Effector CD8-positive, alpha-beta T cell (primary cell): ENCODE results near the gene MINDY3.

Source experiments
- DNase-seq: peaks from one replicate; lab custom pipeline; 2025; lab: John Stamatoyannopoulos, UW

The MINDY3 gene

DNA sequence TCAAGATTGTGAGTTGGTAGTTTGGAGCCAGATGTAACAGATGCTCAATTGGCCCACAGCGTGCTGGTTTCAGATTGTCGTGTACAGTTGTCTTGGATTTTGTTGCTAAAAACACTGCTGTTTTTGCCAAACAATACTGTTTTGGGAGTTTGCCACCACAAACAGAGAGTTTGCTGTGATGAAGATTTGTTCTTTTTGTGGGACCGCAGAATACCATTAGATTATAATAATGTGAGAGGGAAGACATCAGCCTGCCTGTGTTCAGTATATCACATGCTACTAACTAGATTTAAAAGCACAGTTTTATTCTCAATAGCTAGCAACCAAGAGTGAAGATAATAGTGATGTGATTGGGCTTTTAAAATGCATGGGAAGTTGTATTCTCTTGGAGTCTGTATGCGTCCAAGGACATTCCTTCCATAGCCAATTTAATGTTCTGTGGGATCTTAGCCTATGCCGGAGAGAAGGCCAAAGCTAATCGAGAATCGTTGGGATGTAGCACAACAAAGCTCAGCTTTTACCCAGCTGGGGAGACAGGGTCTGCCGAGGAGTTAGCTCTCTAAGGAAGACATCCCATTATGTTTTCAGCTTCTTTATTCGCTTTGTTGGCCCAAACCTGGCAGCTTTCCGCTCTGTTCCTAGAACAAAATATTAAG is 121.9 kb downstream of the MINDY3 start:
- DNase-seq, result no peak

DNA sequence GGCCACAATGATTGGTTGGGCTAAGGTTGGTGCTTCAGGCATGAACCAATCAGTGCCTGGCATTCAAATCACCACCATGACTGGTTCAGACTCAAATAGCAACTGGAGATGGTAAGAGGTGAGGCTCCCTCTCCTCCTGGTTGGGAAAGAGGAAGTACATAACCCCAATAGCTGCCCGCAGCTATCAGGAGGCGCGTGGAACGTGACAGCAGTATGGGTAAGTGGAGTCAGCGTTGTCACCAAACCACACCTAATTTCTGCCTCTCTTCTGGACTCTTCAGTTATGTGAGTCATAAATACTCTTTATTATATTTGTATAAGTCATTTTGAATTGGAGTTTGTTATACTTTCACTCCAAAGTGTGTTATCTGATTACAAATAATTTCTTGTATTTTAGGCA is 122.7 kb downstream of the MINDY3 start:
- no peak for DNase-seq

DNA sequence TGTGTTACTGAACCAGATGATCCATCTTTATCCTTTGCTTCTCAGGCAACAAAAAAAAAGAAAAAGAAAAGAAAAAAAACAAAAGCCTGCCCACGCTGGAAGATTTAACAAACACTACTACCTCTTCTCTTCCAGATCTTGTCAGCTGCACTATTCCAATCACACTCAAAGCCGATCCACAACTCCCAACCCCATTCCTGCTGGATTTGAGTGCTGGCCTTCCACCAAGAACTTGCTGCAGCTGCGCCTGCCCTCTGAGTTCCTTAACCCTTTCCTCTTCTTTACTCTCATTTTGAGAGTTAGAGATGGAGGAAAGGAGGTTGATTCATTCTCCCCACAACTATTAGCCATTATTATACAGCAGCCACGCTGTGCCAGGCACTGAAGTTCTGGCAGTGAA is 124.5 kb downstream of the MINDY3 start:
- no peak for DNase-seq

DNA sequence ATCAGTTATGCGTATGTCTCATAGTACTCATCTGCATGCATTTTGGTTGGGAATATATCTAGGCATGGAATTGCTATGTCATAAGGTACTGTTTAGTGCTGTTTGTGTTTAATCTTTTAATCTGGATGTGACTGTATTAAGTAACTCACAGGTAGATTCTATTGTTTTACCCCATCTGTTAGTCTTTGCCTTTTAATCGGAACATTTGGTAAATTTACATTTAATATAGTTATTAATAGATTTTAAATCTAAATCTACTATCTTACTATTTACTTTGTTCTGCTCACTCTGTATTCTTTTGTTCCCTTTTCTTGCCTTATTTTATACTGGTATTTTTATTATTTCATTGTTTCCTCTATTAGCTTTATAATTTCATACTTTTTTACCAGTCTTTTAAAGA is 130.0 kb downstream of the MINDY3 start:
- no peak for DNase-seq

DNA sequence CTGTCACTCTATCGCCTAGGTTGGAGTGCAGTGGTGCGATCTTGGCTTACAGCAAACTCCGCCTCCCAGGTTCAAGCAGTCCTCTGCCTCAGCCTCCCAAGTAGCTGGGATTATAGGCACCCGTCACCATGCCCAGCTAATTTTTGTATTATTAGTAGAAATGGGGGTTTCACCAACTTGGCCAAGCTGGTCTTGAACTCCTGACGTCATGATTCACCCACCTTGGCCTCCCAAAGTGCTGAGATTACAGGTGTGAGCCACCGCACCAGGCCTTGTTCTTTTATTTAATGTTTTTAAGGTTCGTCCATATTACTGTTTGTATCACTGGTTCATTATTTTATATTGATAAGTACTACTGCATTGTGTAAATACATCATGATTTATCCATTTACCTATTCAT is 130.4 kb downstream of the MINDY3 start:
- no peak for DNase-seq
